Pancreas (tissue), 10 donors: Measurements from ENCODE around the gene TLR10. TPM values are rescaled to one million over a fixed set of nuclear protein-coding genes. Genes with fewer than 3 reads are reported as not detected.

ENCODE experiments used
- ATAC-seq, 4 donors: fragments of 200-7000 bp; cut with Tn5 transposase; one replicate each; pipeline versions ENCODE4 v1.8.0 to v1.9.1; 2020; ENCODE audit warnings: mild to moderate bottlenecking in 4 of 4, moderate library complexity in 4 of 4
- DNase-seq, 6 donors: peaks; one replicate each; pipeline ENCODE4 v3.0.0-alpha.2; 2020
- FAIRE-seq: peaks from 2 replicates; lab custom pipeline; 2012; peaks lifted over from hg19 to GRCh38; lab: Jason Lieb, UNC
- H3K27ac ChIP-seq, 4 donors: fragments of 200-600 bp; sonication (generic); 1 replicate in 3 of 4; 2 replicates in 1 of 4; pipeline versions ENCODE4 v1.5.0 to v1.8.0; 2020
- H3K27me3 ChIP-seq, 4 donors: fragments of 200-600 bp; one replicate each; pipeline ENCODE4 v1.8.0; 2021
- H3K36me3 ChIP-seq, 3 donors: fragments of 200-600 bp; sonication (generic) in 1 of 3; one replicate each; pipeline versions ENCODE4 v1.5.0 to v1.8.0; 2020 to 2021
- H3K4me1 ChIP-seq, 3 donors: fragments of 200-600 bp; one replicate each; pipeline ENCODE4 v1.8.0; 2021
- H3K4me3 ChIP-seq, 4 donors: fragments of 200-600 bp; sonication (generic) in 2 of 4; one replicate each; pipeline versions ENCODE4 v1.5.0 to v1.8.0; 2020 to 2021
- H3K9me3 ChIP-seq, 4 donors: fragments of 200-600 bp; one replicate each; pipeline ENCODE4 v1.8.0; 2021
- CTCF ChIP-seq, 4 donors: fragments of 200-600 bp; sonication (generic) in 3 of 4; IDR thresholded peaks; one replicate each; pipeline versions ENCODE4 v1.5.0 to v1.8.0; 2021; ENCODE audit warnings: antibody characterized with exemption in 4 of 4
- WGBS, 2 donors: extraction: QIAGEN DNeasy Blood & Tissue Kit; methylation state at CpG; one replicate each; pipeline ENCODE4 v1.1.7; 2013; 5-methylcytosine and 5-hydroxymethylcytosine counted together
- intact Hi-C, 3 donors: fragments of 100-400 bp; cut with DNase I; formaldehyde crosslinking; loops; one replicate each; pipeline versions ENCODE4 v1.11.1 to v1.14.2; 2022
- polyA plus RNA-seq, 2 donors: library from polyadenylated mRNA; stranded (reverse); fragments of 200-250 nt; gene quantifications; one replicate each; pipeline ENCODE4 v1.2.3, GENCODE V29; 2013
- total RNA-seq, 6 donors: library from RNA; stranded (reverse); fragmentation: NEBNext Ultra II Directional in 4 of 6; extraction: Animal tissue kit (Norgen Biotek cat#: 25700) in 4 of 6; gene quantifications; one replicate each; pipeline versions ENCODE4 v1.2.1 to v1.2.4, GENCODE V29; 2021 to 2023
- donor health status: healthy with polysubstance abuse.
- donor health status: DM: no; HTN: no; CAD: no; lungs with moderate emphysema.
- donor health status: DM: no; HTN: no; CAD: no.
- donor health status: control.
- donor health status: control.
- donor health status: Bipolar disorder and iron deficiency.
- donor health status: DM: yes; HTN: yes; CAD: no.
- donor health status: DM: no; HTN: no; CAD: no.
- donor health status: DM: no; HTN: no; CAD: no.
- donor health status: DM: yes; HTN: yes; CAD: no.

Gene TLR10
- total and polyA plus RNA-seq, 8 donors = 0.04 to 1.2 (median 0.16) TPM; not detected in 1

- 72 to 76% methylated on average over 5 of the region's 5 CpGs for WGBS, 2 donors
- no peak for DNase-seq
- Histone ChIP-seq H3K9me3 (no peaks in the 10 kb centered on the region), H3K4me1 (no peaks in the 10 kb centered on the region), H3K4me3 (no peak overlapping the region), H3K27ac (no peak overlapping the region), H3K27me3 (no peaks in the 10 kb centered on the region), H3K36me3 (no peaks in the 10 kb centered on the region)
- intact Hi-C loops = loop anchor here in 2 of 3 donors (5.0 to 10.0 kb wide), 4 partner anchors 542 to 677 kb away; no protein-coding TSS in a partner anchor
- no peak for TF ChIP-seq CTCF (IDR thresholded peaks at IDR 0.05)
- no peak for FAIRE-seq
- ATAC-seq = no peak
Measured at GRCh38 chr4:38734446-38734845, 48.3 kb downstream of the TLR10 start.

GRCh38 chr4:38733663-38734062 lies 49.1 kb downstream of the TLR10 start:
- FAIRE-seq = no peak
- Histone ChIP-seq H3K36me3 (no peaks in the 10 kb centered on the region), H3K27ac (no peak overlapping the region), H3K27me3 (no peaks in the 10 kb centered on the region), H3K4me1 (peaks cover 0 to 4% (median 3%) of the 10 kb centered on the region in 3 donors), H3K4me3 (no peak overlapping the region), H3K9me3 (no peaks in the 10 kb centered on the region)
- no peak for ATAC-seq
- no peak for TF ChIP-seq CTCF (IDR thresholded peaks at IDR 0.05)
- WGBS, 2 donors = 91 to 100% methylated on average over 2 of the region's 2 CpGs
- intact Hi-C loops = loop anchor here in 2 of 3 donors (5.0 to 10.0 kb wide), 4 partner anchors 541 to 676 kb away; no protein-coding TSS in a partner anchor
- no peak for DNase-seq

GRCh38 chr4:38730830-38731646 lies 51.8 kb downstream of the TLR10 start:
- intact Hi-C loops = loop anchor here in 2 of 3 donors (5.0 to 10.0 kb wide), 4 partner anchors 539 to 674 kb away; no protein-coding TSS in a partner anchor
- Histone ChIP-seq H3K9me3 (no peaks in the 10 kb centered on the region), H3K36me3 (no peaks in the 10 kb centered on the region), H3K4me3 (no peak overlapping the region), H3K27me3 (no peaks in the 10 kb centered on the region), H3K27ac (no peak overlapping the region), H3K4me1 (peaks cover 0 to 8% (median 3%) of the 10 kb centered on the region in 3 donors)
- peak; percentile 92 to 95 (median 94) for TF ChIP-seq CTCF (IDR thresholded peaks at IDR 0.05)
- FAIRE-seq (no peak), DNase-seq (peak; percentile 52 to 95 (median 82)), ATAC-seq (peak; percentile 81 to 98 (median 91))
- WGBS, 2 donors = 34 to 36% methylated on average over 23 of the region's 23 CpGs

- no peaks in the 10 kb centered on the region for H3K9me3 ChIP-seq
- ATAC-seq = no peak
- no peak overlapping the region for H3K4me3 ChIP-seq
- H3K36me3 ChIP-seq = no peaks in the 10 kb centered on the region
- intact Hi-C loops = loop anchor here in 2 of 3 donors (5.0 to 10.0 kb wide), 4 partner anchors 538 to 673 kb away; no protein-coding TSS in a partner anchor
- no peak for DNase-seq
- H3K27me3 ChIP-seq = no peaks in the 10 kb centered on the region
- FAIRE-seq = no peak
- TF ChIP-seq CTCF (IDR thresholded peaks at IDR 0.05) = no peak
- WGBS, 2 donors = 95% methylated on average over 4 of the region's 4 CpGs
- H3K27ac ChIP-seq = no peak overlapping the region
- H3K4me1 ChIP-seq = peaks cover 0 to 8% (median 3%) of the 10 kb centered on the region in 3 donors
Measured at GRCh38 chr4:38730493-38730829, 52.3 kb downstream of the TLR10 start.
